ENCODE data around the gene WASHC4. TPM values are rescaled to one million over a fixed set of nuclear protein-coding genes. Genes with fewer than 3 reads are reported as not detected.
A peak's percentile ranks its signal among the peaks of the same experiment; 100 is the strongest.

WASHC4 gene
- total and polyA plus RNA-seq, 2 experiments from 2014 or later: 75.7 to 83.0 TPM

DNA sequence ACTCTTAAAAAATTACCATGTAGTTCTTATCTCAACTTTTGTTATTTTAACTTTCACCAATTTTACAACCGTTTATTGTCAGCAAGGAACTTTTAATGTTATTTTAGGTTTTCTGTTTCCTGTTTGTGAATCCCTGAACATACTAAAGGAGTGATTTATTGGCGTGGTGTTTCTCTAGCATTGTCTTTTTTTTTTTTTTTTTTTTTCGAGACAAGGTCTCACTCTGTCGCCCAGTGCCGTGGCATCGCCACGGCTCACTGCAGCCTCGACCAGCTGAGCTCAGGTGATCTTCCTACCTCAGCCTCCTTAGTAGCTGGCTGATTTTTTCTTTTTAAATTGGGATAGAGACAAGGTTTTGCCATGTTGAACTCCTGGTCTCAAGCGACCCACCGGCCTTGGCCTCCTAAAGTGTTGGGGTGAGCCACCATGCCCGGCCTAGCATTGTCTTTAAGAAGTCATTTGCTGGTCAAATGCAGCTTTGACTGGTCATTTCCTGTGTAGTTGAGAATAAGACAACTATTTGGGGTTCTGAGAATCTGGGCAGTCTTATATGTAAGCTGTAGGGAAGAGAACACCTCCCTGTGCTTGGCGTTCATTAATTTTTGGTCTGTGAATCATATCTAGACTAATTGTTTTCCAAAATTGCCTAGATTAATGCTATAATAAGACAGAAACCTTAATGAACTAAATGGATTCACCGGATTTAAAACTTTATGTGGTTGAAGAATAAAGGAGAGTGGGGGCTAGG lies 2.1 kb downstream of the WASHC4 start:
- Mint-ChIP-seq H3K4me3 (peak overlapping the region; percentile 88), H3K9me3 (no peaks in the 10 kb centered on the region), H3K4me1 (peaks cover 53% of the 10 kb centered on the region), H3K27me3 (ENCODE audit: insufficient read depth, low read depth, poor library complexity) (no peaks in the 10 kb centered on the region), H3K27ac (peak overlapping the region; percentile 75), H3K36me3 (ENCODE audit: low read depth) (peaks cover 18% of the 10 kb centered on the region)
- ATAC-seq (no peak), DNase-seq (ENCODE audit: low spot score) (peak; percentile 27)
- Histone ChIP-seq H3K27me3 (ENCODE audit: insufficient read depth) (no peaks in the 10 kb centered on the region), H3K4me2 (peak overlapping the region; percentile 86), H4K20me1 (replicated peaks; ENCODE audit: insufficient read depth) (peaks cover 7% of the 10 kb centered on the region; the same call in 1 of the 2 replicates), H3K27ac (ENCODE audit: low read depth) (no peak overlapping the region), H3K79me2 (replicated peaks; ENCODE audit: insufficient read depth) (peaks cover 66% of the 10 kb centered on the region), H3K9me2 (ENCODE audit: insufficient read depth) (no peaks in the 10 kb centered on the region), H3K4me1 (ENCODE audit: insufficient read depth) (peaks cover 43% of the 10 kb centered on the region), H3K36me3 (ENCODE audit: insufficient read depth) (peaks cover under 1% of the 10 kb centered on the region; the same call in 1 of the 2 replicates), H3K4me3 (peak overlapping the region; percentile 72), H3F3A (replicated peaks; ENCODE audit: low read depth) (no peaks in the 10 kb centered on the region), H2AFZ (no peak overlapping the region)
- TF ChIP-seq EZH2phosphoT487 (IDR thresholded peaks at IDR 0.05; ENCODE audit: unreplicated experiment): no peak
- TF ChIP-seq, protein P1, sequence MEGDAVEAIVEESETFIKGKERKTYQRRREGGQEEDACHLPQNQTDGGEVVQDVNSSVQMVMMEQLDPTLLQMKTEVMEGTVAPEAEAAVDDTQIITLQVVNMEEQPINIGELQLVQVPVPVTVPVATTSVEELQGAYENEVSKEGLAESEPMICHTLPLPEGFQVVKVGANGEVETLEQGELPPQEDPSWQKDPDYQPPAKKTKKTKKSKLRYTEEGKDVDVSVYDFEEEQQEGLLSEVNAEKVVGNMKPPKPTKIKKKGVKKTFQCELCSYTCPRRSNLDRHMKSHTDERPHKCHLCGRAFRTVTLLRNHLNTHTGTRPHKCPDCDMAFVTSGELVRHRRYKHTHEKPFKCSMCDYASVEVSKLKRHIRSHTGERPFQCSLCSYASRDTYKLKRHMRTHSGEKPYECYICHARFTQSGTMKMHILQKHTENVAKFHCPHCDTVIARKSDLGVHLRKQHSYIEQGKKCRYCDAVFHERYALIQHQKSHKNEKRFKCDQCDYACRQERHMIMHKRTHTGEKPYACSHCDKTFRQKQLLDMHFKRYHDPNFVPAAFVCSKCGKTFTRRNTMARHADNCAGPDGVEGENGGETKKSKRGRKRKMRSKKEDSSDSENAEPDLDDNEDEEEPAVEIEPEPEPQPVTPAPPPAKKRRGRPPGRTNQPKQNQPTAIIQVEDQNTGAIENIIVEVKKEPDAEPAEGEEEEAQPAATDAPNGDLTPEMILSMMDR (conservative IDR thresholded peaks at IDR 0.05; ENCODE audit: low read depth in 2 of 2): no peak

DNA sequence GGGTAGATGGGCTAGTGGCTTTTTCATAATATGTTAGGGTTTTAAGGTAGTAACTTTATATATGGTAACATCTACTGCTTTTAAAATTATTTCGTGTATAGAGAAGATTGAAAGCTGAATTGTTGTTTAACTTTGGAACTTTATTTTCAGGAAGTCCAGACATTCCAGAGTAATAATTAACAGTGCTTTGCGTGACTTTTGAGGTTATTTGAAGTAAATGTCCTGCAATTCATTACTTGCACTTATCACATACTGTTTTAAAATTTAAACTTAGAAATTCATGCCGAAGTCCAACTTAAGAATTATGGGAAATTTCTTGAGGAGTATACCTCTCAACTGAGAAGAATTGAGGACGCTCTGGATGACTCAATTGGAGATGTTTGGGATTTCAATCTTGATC lies 3.3 kb downstream of the WASHC4 start:
- Histone ChIP-seq H3K4me1 (ENCODE audit: insufficient read depth) (peaks cover 43% of the 10 kb centered on the region), H3K27ac (ENCODE audit: low read depth) (no peak overlapping the region), H3K4me2 (peak overlapping the region; percentile 86), H3K9me2 (ENCODE audit: insufficient read depth) (no peaks in the 10 kb centered on the region), H3F3A (replicated peaks; ENCODE audit: low read depth) (no peaks in the 10 kb centered on the region), H3K36me3 (ENCODE audit: insufficient read depth) (peaks cover 10% of the 10 kb centered on the region; the same call in 1 of the 2 replicates), H3K27me3 (ENCODE audit: insufficient read depth) (no peaks in the 10 kb centered on the region), H2AFZ (no peak overlapping the region), H3K79me2 (replicated peaks; ENCODE audit: insufficient read depth) (peaks cover 68% of the 10 kb centered on the region), H4K20me1 (replicated peaks; ENCODE audit: insufficient read depth) (peaks cover 7% of the 10 kb centered on the region; the same call in 1 of the 2 replicates), H3K4me3 (peak overlapping the region; percentile 27)
- H3K27me3 Mint-ChIP-seq (ENCODE audit: insufficient read depth, low read depth, poor library complexity): no peaks in the 10 kb centered on the region
- no peak for DNase-seq (ENCODE audit: low spot score)
- H3K9me3 Mint-ChIP-seq: no peaks in the 10 kb centered on the region
- H3K4me3 Mint-ChIP-seq: peak overlapping the region; percentile 39; the same call in 2 of the 3 replicates
- no peak overlapping the region for H3K27ac Mint-ChIP-seq
- ATAC-seq: no peak
- H3K4me1 Mint-ChIP-seq: peaks cover 53% of the 10 kb centered on the region
- H3K36me3 Mint-ChIP-seq (ENCODE audit: low read depth): peaks cover 25% of the 10 kb centered on the region
- TF ChIP-seq, protein P2, sequence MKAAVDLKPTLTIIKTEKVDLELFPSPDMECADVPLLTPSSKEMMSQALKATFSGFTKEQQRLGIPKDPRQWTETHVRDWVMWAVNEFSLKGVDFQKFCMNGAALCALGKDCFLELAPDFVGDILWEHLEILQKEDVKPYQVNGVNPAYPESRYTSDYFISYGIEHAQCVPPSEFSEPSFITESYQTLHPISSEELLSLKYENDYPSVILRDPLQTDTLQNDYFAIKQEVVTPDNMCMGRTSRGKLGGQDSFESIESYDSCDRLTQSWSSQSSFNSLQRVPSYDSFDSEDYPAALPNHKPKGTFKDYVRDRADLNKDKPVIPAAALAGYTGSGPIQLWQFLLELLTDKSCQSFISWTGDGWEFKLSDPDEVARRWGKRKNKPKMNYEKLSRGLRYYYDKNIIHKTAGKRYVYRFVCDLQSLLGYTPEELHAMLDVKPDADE (IDR thresholded peaks at IDR 0.05): no peak
- TF ChIP-seq ZNF331 (CRISPR knock-in tag; IDR thresholded peaks at IDR 0.05; ENCODE audit: low read depth) (no peak), ZNF114 (CRISPR knock-in tag; IDR thresholded peaks at IDR 0.05) (no peak), NANOG (IDR thresholded peaks at IDR 0.05; ENCODE audit: borderline replicate concordance) (no peak), POLR2AphosphoS5 (IDR thresholded peaks at IDR 0.05; ENCODE audit: low read depth) (no peak), STAT1 (IDR thresholded peaks at IDR 0.05; ENCODE audit: unreplicated experiment) (no peak), EZH2 (IDR thresholded peaks at IDR 0.05; ENCODE audit: low read depth, unreplicated experiment) (no peak), CREB1 (CRISPR knock-in tag; IDR thresholded peaks at IDR 0.05; ENCODE audit: low read depth) (no peak), JUNB (IDR thresholded peaks at IDR 0.05; ENCODE audit: unreplicated experiment) (no peak), EZH2phosphoT487 (IDR thresholded peaks at IDR 0.05; ENCODE audit: unreplicated experiment) (no peak)
- TF ChIP-seq, protein P3, sequence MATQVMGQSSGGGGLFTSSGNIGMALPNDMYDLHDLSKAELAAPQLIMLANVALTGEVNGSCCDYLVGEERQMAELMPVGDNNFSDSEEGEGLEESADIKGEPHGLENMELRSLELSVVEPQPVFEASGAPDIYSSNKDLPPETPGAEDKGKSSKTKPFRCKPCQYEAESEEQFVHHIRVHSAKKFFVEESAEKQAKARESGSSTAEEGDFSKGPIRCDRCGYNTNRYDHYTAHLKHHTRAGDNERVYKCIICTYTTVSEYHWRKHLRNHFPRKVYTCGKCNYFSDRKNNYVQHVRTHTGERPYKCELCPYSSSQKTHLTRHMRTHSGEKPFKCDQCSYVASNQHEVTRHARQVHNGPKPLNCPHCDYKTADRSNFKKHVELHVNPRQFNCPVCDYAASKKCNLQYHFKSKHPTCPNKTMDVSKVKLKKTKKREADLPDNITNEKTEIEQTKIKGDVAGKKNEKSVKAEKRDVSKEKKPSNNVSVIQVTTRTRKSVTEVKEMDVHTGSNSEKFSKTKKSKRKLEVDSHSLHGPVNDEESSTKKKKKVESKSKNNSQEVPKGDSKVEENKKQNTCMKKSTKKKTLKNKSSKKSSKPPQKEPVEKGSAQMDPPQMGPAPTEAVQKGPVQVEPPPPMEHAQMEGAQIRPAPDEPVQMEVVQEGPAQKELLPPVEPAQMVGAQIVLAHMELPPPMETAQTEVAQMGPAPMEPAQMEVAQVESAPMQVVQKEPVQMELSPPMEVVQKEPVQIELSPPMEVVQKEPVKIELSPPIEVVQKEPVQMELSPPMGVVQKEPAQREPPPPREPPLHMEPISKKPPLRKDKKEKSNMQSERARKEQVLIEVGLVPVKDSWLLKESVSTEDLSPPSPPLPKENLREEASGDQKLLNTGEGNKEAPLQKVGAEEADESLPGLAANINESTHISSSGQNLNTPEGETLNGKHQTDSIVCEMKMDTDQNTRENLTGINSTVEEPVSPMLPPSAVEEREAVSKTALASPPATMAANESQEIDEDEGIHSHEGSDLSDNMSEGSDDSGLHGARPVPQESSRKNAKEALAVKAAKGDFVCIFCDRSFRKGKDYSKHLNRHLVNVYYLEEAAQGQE (IDR thresholded peaks at IDR 0.05; ENCODE audit: unreplicated experiment): no peak
- TF ChIP-seq, protein P1 (conservative IDR thresholded peaks at IDR 0.05; ENCODE audit: low read depth in 2 of 2): no peak

All from GM23338 (cell line).